GM23248 (cell line): ENCODE measurements around the gene ARMH3. TPM values are rescaled to one million over a fixed set of nuclear protein-coding genes. Genes with fewer than 3 reads are reported as not detected.

Experiments used
- DNase-seq: peaks from one replicate; pipeline ENCODE4 v3.0.0-alpha.2; 2015
- H2AFZ ChIP-seq: fragments of 200-600 bp; sonication (generic); 2 replicates; pipeline ENCODE4 v1.6.1; 2016; ENCODE audit warnings: antibody characterized with exemption
- H3F3A ChIP-seq: fragments of 200-600 bp; sonication (generic); 2 replicates; pipeline ENCODE4 v1.6.1; 2016; ENCODE audit warnings: mild to moderate bottlenecking, antibody characterized with exemption, mixed run types; ENCODE audit not compliant: insufficient read depth
- H3K27ac ChIP-seq: fragments of 200-600 bp; sonication (generic); 2 replicates; pipeline ENCODE4 v1.5.1; 2016; ENCODE audit warnings: mild to moderate bottlenecking
- H3K27me3 ChIP-seq: fragments of 200-600 bp; sonication (generic); replicated peaks from 2 replicates; pipeline ENCODE4 v1.6.1; 2016; ENCODE audit warnings: mild to moderate bottlenecking; ENCODE audit not compliant: insufficient read depth
- H3K36me3 ChIP-seq: fragments of 200-600 bp; sonication (generic); 2 replicates; pipeline ENCODE4 v1.6.1; 2016; ENCODE audit warnings: low read depth, mild to moderate bottlenecking
- H3K4me1 ChIP-seq: fragments of 200-600 bp; sonication (generic); 2 replicates; pipeline ENCODE4 v1.6.1; 2016; ENCODE audit warnings: mild to moderate bottlenecking; ENCODE audit not compliant: insufficient read depth
- H3K4me2 ChIP-seq: fragments of 200-600 bp; sonication (generic); one replicate; pipeline ENCODE4 v1.6.1; 2016; ENCODE audit warnings: mild to moderate bottlenecking; ENCODE audit not compliant: unreplicated experiment
- H3K4me3 ChIP-seq: fragments of 200-600 bp; sonication (generic); 2 replicates; pipeline ENCODE4 v1.5.1; 2016; ENCODE audit warnings: mild to moderate bottlenecking
- H3K79me2 ChIP-seq: fragments of 200-600 bp; sonication (generic); 2 replicates; pipeline ENCODE4 v1.6.1; 2016; ENCODE audit warnings: mild to moderate bottlenecking; ENCODE audit not compliant: insufficient read depth
- H3K9ac ChIP-seq: fragments of 200-600 bp; sonication (generic); 2 replicates; pipeline ENCODE4 v1.6.1; 2016; ENCODE audit warnings: mild to moderate bottlenecking
- H3K9me2 ChIP-seq: fragments of 200-600 bp; sonication (generic); 2 replicates; pipeline ENCODE4 v1.6.1; 2016; ENCODE audit warnings: mixed run types, mild to moderate bottlenecking, moderate library complexity; ENCODE audit not compliant: insufficient read depth
- H3K9me3 ChIP-seq: fragments of 200-600 bp; sonication (generic); one replicate; pipeline ENCODE4 v1.6.1; 2017; ENCODE audit warnings: low read depth
- H4K20me1 ChIP-seq: fragments of 200-600 bp; sonication (generic); 2 replicates; pipeline ENCODE4 v1.6.0; 2016; ENCODE audit not compliant: insufficient read depth
- EZH2 ChIP-seq: fragments of 200-600 bp; sonication (generic); IDR thresholded peaks from 2 replicates; pipeline ENCODE4 v1.6.1; 2018; ENCODE audit warnings: antibody characterized with exemption, mild to moderate bottlenecking; ENCODE audit not compliant: insufficient read depth, poor library complexity, severe bottlenecking
- EZH2phosphoT487 ChIP-seq: fragments of 200-600 bp; sonication (generic); IDR thresholded peaks from 2 replicates; pipeline ENCODE4 v1.6.1; 2018; ENCODE audit warnings: antibody characterized with exemption, moderate library complexity, mild to moderate bottlenecking, low read depth; ENCODE audit not compliant: insufficient read depth
- WGBS, 2 experiments: methylation state at CpG; one replicate each; pipeline ENCODE4 v1.1.6; 2015 to 2017; ENCODE audit warnings: low lambda C conversion rate in 2 of 2, low coverage in 1 of 2; ENCODE audit errors: missing lambda C conversion rate in 2 of 2; 5-methylcytosine and 5-hydroxymethylcytosine counted together
- in situ Hi-C: fragments of 300-500 bp; cut with MboI; formaldehyde crosslinking; loops from 2 replicates; pipeline ENCODE4 v1.15.0; 2020
- polyA plus RNA-seq: library from polyadenylated mRNA; unstranded; fragments of >200 nt; fragmentation: Nextera tagmentation; extraction: Ambion mirVana; gene quantifications from 2 replicates; pipeline ENCODE4 v1.2.1, GENCODE V29; 2016
- total RNA-seq: library from RNA; depleted of rRNA; stranded (reverse); fragments of >200 nt; shearing (Covaris generic); gene quantifications from 2 replicates; pipeline ENCODE4 v1.2.3, GENCODE V29; 2014

The ARMH3 gene
- total and polyA plus RNA-seq, 2 experiments from 2014 or later, result 9.0 to 9.5 TPM

- Histone ChIP-seq H3K9ac (no peak overlapping the region), H3K27me3 (no peaks in the 10 kb centered on the region), H3K4me3 (no peak overlapping the region), H3K36me3 (0 out of 2 replicates have a peak, but pooled peaks cover 4% of the 10 kb centered on the region), H3K4me1 (peaks cover 18% of the 10 kb centered on the region), H4K20me1 (no peaks in the 10 kb centered on the region), H3K79me2 (peaks cover 7% of the 10 kb centered on the region; the same call in 1 of the 2 replicates), H3K27ac (peak overlapping the region; percentile 58), H3K9me2 (no peaks in the 10 kb centered on the region), H2AFZ (no peak overlapping the region), H3K4me2 (peak overlapping the region; percentile 19), H3F3A (peaks cover 10% of the 10 kb centered on the region), H3K9me3 (no peaks in the 10 kb centered on the region)
- DNase-seq, result peak; percentile 78
- in situ Hi-C loops, result no loop called here
- TF ChIP-seq EZH2 (no peak), EZH2phosphoT487 (no peak)
- WGBS, 2 experiments, result 45 to 48% methylated on average over 5 of the region's 5 CpGs
Observed at GRCh38 chr10:101961591-101962498, 94.1 kb downstream of the ARMH3 start.

GRCh38 chr10:101960879-101961395 lies 95.0 kb downstream of the ARMH3 start:
- peaks cover 4% of the 10 kb centered on the region; the same call in 1 of the 2 replicates for H3K36me3 ChIP-seq
- H3K4me1 ChIP-seq, result peaks cover 18% of the 10 kb centered on the region
- peaks cover 7% of the 10 kb centered on the region; the same call in 1 of the 2 replicates for H3K79me2 ChIP-seq
- in situ Hi-C loops, result no loop called here
- H3K9ac ChIP-seq, result no peak overlapping the region
- no peaks in the 10 kb centered on the region for H3K9me3 ChIP-seq
- TF ChIP-seq EZH2, result no peak
- TF ChIP-seq EZH2phosphoT487, result no peak
- H3K4me2 ChIP-seq, result no peak overlapping the region
- no peaks in the 10 kb centered on the region for H3K9me2 ChIP-seq
- H4K20me1 ChIP-seq, result no peaks in the 10 kb centered on the region
- 97 to 98% methylated on average over 6 of the region's 6 CpGs for WGBS, 2 experiments
- peaks cover 10% of the 10 kb centered on the region for H3F3A ChIP-seq
- no peak for DNase-seq
- H3K27ac ChIP-seq, result peak overlapping the region; percentile 58; the same call in 1 of the 2 replicates
- H2AFZ ChIP-seq, result no peak overlapping the region
- H3K4me3 ChIP-seq, result no peak overlapping the region
- no peaks in the 10 kb centered on the region for H3K27me3 ChIP-seq

- no peaks in the 10 kb centered on the region for H3K9me3 ChIP-seq
- no peak overlapping the region for H3K4me3 ChIP-seq
- peaks cover 18% of the 10 kb centered on the region for H3K4me1 ChIP-seq
- no peak overlapping the region for H3K27ac ChIP-seq
- WGBS, 2 experiments, result 97 to 99% methylated on average over 8 of the region's 8 CpGs
- no peak overlapping the region for H3K9ac ChIP-seq
- peaks cover 10% of the 10 kb centered on the region for H3F3A ChIP-seq
- no peak overlapping the region for H3K4me2 ChIP-seq
- H3K27me3 ChIP-seq, result no peaks in the 10 kb centered on the region
- no peaks in the 10 kb centered on the region for H3K9me2 ChIP-seq
- H3K36me3 ChIP-seq, result peaks cover 12% of the 10 kb centered on the region; the same call in 1 of the 2 replicates
- no peak for TF ChIP-seq EZH2phosphoT487
- TF ChIP-seq EZH2, result no peak
- DNase-seq, result no peak
- H3K79me2 ChIP-seq, result no peaks in the 10 kb centered on the region
- in situ Hi-C loops, result no loop called here
- no peak overlapping the region for H2AFZ ChIP-seq
- H4K20me1 ChIP-seq, result no peaks in the 10 kb centered on the region
Observed at GRCh38 chr10:101959346-101959916, 96.5 kb downstream of the ARMH3 start.

DNA sequence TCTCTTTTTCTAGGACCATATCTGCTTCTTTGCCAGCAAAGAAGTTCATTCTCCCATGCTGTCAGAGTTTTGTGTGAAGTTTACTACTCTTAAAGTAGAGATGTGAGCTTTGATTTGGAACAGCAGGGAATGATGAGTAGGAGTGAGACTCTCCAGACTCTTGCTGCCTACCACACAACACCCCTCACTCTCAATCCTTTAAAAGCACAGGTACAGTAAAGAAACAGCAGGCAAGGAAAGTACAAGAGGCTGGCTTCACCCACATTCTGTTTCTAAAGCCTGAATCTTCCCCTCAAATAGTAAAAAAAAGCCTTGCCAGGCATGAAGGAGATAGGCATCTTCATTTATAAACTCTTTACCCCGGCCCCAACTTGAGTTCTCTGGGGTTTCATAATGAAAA lies 97.3 kb downstream of the ARMH3 start:
- no peaks in the 10 kb centered on the region for H3K79me2 ChIP-seq
- DNase-seq, result no peak
- TF ChIP-seq EZH2phosphoT487, result no peak
- no peak for TF ChIP-seq EZH2
- H3K4me1 ChIP-seq, result peaks cover 18% of the 10 kb centered on the region
- H3K9ac ChIP-seq, result no peak overlapping the region
- peaks cover 10% of the 10 kb centered on the region for H3F3A ChIP-seq
- no peaks in the 10 kb centered on the region for H3K27me3 ChIP-seq
- peaks cover 20% of the 10 kb centered on the region for H3K36me3 ChIP-seq
- H3K4me3 ChIP-seq, result no peak overlapping the region
- 93 to 100% methylated on average over 1 of the region's 1 CpG for WGBS, 2 experiments
- no peaks in the 10 kb centered on the region for H3K9me3 ChIP-seq
- no peak overlapping the region for H2AFZ ChIP-seq
- H4K20me1 ChIP-seq, result no peaks in the 10 kb centered on the region
- H3K9me2 ChIP-seq, result no peaks in the 10 kb centered on the region
- in situ Hi-C loops, result no loop called here
- H3K4me2 ChIP-seq, result no peak overlapping the region
- no peak overlapping the region for H3K27ac ChIP-seq
